HG03432 (cell line): Measurements from ENCODE around the gene BBLN.
"Not testable (repeated sequence)": the region's sequence is repeated elsewhere in the genome, so short reads cannot be mapped to it uniquely, and the experiment has no call there.

Source experiments
- ATAC-seq: cut with Tn5 transposase; IDR thresholded peaks from one replicate; pipeline ENCODE4 v1.9.1; 2021; ENCODE audit warnings: mild to moderate bottlenecking, moderate library complexity; ENCODE audit not compliant: unreplicated experiment

BBLN gene, protein sequence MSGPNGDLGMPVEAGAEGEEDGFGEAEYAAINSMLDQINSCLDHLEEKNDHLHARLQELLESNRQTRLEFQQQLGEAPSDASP

DNA sequence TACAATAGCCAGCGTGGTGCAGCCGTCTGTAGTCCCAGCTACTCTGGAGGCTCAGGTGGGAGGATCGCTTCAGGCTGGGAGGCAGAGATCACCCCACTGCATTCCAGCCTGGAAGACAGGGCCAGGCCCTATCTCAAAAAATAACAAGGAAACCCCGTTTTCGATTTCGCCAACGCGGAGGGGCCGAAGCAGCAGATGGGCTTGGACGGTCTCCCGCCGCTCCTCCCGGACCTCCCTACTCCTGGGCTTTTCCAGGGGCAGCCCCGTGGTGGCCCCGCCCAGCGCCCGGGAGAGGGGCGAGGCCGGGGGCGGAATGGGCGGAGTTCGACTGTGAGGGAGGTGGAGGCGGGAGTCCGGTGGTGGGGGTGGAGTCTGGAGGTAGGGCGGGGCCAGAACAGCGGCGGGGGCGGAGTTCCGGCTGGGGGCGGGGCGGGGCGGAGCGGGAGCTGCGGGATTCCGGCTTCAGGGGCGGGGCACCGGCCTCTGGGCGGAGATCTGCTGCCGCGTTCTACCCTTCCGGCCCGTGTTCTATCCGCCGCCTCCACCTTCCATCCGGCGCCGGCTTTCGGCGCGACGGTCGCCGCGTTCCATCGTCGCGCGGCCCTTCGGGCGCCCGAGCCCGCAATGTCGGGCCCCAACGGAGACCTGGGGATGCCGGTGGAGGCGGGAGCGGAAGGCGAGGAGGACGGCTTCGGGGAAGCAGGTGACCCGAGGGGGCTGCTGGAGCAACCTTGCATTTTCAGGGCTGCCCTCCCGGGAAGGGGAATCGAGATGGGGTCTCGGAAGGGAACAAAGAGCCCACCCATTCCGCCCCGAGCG, at the start of gene BBLN:
BBLN (plus strand) TSS at position 482 of the 819 bp plus-strand sequence; CDS start at position 625, 143 bp downstream.
- peak; percentile 79 for ATAC-seq

DNA sequence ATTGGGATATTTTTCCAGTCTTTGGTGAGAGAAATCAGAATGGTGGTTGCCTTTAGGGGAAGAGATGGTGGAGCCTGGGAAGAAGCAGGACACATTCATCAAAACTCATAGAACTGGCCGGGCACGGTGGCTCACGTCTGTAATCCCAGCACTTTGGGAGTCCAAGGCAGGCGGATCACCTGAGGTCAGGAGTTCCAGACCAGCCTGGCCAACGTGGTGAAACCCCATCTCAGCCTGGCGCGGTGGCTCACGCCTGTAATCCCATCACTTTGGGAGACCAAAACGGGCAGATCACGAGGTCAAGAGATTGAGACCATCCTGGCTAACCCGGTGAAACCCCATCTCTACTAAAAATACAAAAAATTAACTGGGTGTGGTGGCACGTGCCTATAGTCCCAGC, 48.3 kb upstream of the BBLN start:
- ATAC-seq = not testable (repeated sequence)

DNA sequence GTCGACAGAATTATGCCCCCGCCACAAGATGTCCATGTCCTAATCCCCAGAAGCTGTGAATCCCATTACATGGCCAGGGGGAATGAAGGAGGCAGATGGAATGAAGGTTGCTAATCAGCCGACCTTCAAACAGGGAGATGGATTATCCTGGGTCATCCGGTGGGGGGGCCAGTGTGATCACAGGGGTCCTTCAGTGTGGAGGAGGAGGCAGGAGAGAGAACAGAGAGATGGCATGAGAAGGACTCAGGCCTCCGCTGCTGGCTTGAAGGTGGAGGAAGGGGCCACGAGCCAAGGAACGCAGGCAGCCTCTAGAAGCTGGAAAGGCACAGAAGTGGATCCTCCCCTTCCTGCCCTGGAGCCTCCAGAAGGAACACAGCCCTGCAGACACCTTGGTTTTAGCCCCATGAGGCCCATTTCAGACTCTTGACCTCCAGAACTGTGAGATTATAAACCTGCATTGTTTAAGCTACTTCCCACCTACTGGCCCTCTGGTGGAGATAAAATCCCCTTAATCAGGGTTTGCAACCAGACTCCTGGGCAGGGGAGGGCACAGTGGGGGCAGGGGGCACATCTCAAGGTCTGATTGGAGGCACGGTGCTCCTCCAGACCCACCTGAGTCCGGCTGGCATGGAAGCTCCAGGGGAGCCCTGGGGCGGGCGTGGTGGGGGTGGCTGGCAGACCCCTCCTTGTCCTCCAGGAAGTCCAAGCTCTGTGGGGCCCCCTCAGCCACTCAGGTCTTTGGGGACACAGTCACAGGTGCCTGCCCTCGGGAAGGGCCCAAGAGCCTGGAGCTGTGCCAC, 46.3 kb upstream of the BBLN start:
- no peak for ATAC-seq

DNA sequence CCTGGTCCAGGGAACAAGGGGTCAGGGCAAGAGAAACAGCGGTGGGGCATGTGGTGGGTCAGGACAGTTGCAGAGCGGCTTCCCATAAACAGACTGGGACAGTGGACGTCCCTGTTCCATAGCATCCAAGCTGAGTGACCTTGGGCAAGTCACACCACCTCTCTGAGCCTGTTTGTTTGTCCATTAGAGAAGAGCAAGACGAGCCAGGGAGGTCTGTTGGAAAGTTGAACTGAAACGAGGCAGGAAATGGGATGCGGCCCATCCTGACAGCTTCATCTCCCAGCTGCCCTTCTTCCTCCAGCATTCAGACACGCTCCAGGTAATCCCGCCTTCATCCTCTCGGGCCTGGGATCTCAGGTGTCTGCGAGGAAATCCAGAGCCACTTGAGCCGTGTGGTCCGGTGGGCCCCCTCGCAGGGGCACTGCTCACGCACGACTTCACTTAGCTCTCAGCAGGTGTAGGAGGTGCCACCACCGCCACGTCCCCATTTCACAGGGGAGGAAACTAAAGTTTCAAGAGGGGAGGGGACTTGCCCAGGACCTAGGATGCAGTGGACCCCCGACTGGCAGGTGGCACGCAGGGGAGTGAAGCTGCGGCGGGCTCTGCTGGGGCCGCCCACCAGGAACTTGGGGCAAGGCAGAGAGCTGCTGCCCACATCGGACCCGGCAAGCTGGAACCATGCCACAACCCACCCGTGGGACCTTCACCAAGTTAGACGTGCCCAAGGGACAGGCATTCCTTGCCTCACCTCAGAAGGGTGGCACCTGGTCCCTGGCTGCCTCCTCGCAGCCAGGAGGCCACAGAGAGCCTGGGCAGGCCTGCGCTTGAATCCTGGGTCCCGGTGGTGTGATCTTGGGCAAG, 45.5 kb upstream of the BBLN start:
- no peak for ATAC-seq

DNA sequence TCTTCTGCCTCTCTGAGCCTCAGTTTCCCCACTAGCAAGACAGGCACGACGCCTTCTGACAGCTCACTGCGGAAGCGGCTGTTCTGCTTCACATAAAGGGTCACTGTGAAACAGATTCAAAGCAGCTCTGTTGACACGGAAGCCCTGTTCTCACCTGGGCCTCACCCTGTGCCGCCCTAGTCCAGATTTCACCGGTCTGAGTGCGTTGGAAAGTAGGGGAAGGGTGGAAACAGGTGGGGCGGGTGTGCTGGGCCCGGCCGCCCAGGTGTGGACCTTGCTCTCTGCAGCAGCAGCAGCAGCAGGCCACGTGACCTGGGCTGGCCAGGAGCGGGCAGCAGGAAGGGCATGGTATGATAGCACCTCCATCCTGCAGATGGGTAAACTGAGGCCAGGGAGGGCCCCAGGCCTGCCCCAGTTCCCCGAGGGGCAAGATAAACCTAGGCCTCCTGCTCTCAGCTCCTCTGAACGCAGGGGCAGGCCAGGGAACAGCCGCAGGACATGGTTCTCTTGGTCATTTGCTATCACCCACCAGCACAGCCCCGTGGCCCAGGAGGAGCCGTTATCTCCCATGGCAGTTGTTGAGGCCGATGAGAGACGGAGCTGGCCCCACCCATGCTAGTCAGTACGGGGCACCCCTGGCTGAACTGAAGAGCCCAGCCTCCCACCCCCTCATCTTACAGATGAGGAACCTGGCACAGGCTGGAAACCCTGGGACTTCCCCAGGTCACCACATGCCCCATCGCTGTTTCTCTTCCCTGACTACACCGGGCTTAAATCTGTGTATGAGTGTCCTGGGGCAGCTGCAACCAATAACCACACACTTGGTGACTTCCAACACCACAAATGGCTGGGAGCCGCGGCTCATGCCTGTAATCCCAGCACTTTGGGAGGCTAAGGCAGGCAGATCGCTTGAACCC, 44.6 kb upstream of the BBLN start:
- no peak for ATAC-seq

DNA sequence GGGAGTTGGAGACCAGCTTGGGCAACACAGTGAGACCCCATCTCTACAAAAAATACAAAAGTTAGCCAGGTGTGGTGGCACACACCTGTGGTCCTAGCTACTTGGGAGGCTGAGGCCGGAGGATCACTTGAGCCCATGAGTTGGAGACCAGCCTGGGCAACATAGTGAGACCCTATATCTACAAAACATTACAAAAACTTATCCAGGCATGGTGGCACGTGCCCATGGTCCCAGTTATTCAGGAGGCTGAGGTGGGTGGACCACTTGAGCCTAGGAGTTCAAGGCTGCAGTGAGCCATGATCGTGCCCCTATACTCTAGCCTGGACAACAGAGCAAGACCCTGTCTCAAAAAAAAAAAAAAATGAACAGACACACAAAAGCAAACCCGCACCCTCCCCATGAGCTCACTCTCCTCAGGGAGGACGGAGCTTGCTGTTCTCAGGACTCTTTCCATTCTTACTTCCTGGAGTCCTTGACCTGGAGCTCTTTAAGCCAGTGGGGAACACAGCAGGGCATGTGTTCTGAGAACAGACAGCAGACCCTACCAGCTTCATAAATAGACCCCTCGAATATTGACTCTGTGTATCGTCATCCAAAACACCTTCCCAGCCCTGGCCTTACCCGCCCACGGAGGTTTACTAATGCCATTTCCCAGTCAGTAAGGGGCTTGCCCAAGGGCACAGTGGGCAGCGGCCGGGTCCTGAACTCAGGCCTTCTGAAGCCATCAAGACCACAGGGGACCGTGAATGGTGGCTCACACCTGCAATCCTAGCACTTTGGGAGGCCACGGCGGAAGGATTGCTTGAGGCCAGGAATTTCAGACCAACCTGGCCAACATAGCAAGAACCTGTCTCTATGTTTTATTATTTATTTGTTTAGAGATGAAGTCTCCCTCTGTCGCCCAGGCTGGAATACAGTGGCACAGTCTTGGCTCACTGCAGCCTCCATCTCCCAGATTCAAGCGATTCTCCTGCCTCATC, 43.7 kb upstream of the BBLN start:
- ATAC-seq = no peak

DNA sequence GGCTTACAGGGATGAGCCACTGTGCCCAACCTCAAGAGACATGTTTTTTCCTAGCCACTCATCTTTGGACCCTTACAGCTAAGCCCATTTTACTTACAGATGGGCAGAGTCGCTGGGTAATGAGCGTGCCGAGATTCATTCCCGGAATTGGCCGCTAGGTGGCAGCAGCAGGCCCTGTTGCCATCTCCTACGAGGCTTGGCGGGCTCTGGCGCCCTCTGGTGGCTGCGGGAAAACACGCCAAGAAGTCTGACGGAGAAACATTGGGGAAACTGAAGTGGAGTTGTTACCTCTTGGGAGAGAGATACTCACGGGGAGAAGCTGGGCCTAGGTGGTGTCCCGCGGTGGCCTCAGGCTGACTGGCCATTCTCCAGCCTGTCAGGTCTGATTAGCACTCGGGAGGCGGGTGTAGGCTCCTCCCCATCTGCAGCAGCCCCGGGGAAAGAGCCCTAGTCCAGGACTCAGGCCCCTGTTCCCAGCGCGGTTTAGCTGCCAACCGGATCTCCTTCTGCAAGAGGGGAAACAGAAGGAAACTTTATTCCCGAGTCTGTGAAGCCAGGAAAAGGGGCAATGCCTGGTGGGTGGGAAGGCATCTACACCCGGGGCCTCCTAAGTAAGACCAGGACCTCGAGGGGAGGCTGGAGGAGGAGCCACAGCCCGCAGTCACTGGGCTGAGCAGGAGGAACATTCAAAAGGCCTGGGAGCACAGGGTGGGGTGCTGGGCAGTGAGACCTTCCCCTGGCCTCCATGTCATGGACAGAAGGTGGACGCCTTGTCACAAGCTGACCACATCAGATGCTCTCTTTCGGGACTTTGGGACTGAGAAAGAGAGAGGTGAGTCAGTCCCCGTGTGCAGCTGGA, 42.2 kb upstream of the BBLN start:
- no peak for ATAC-seq

DNA sequence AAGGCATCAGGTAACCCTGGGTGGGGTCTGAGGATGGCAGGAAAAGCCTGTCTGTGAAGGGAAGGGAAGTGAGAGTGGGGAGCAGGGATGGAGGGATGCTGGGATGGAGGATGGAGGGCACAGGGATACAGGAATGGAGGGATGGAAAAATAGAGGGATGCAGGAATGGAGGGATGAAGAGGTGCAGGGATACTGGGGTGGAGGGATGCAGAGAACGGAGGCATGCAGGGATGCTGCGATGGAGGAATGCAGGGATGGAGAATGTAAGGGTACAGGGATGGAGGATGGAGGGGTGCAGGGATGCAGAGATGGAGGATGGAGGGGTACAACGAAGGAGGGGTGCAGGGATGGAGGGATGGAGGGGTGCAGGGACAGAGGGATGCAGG, 41.6 kb upstream of the BBLN start:
- ATAC-seq = no peak

DNA sequence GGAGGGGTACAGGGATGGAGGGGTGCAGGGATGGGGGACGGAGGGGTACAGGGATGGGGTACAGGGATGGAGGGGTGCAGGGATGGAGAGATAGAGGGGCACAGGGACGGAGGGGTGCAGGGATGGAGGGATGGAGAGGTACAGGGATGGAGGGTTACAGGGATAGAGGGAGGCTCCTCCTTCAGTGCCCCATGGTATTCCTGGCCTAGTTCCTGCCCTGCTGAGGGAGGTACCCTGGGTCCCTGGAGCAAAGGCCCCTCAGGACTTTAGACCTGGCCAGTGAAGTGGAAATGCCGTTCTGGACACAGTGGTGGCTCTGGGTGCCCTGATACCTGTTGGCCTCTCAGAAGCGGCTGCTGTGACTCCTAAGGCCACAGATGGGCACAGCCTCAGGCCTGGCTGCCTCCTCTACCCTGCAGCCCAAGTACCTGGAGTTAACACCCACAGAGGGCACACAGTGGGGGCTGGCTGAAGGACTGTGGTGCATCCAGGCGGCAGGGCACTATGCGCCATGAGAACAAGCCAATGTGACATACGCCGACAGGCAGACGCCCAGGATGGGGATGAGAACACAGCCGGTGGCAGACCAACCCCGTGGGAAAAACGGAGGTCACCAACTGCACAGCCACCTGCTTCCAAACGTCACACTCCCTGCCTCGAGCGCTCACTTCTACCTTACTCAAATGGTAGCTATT, 40.9 kb upstream of the BBLN start:
- ATAC-seq = no peak

DNA sequence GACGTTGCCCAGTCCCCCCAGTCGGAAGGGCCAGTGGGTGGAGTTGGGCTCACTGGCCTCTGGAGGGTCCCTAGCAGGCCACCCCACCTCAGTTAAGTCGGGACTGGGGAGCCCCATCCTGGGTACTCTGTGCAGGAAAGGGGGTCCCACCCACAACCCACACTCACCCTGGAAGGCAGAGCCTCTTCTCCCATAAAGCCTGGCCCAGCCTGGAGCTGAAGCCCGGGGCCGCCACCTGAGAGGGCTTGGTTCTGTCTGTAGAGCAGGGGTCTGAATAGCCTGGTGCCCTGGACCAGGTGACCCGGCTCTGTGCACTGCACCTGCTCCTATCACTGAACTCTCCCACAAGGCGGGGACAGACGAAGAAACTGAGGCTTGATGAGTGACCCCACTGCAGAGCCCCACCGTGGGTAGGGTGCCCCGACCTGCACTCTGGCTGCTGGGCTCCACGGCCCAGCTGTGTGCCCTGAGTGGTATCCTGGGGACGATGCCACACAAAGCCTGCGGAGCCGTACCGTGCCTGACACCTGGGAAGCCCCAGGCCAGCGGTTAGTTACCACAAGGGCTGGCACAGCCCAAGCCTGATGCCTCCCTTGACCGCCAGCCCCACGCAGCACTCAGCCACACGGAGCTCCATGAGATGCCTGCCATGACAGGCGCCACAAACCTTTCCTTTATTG, 39.9 kb upstream of the BBLN start:
- no peak for ATAC-seq

DNA sequence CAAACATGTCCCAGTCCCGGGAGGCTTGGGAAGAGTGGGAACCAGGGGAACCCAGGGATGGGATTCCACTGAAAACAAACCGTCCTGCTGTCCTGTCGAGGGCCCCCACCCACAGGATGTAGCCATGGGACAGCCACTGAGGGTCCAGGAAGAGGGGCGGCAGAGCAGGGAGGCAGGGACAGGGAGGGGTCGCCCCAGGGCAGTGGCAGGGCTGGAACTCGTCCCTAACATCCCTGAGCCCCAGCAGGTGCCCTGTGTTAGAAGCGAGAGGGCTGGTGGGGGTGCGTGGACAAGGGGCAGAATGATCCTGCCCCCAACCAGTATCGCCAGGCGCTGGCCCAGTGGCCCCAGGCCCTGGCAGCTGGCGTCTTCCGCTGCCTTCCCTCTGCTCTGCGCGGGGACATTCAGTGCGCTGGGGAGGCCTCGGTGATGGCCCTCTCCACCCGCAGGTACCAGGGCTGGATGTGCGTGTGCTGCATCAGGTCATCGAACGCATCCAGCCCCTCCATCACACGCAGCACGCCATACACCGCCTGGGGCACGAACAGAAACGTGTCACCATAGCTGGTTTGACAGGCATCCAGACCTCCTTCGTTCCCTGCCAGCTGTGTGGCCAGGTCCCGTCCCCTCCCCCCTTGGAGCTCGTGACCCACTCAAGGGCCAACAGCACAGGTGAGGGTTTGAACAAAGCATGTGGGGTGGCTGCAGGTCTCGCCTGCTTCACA, 39.2 kb upstream of the BBLN start:
- no peak for ATAC-seq

DNA sequence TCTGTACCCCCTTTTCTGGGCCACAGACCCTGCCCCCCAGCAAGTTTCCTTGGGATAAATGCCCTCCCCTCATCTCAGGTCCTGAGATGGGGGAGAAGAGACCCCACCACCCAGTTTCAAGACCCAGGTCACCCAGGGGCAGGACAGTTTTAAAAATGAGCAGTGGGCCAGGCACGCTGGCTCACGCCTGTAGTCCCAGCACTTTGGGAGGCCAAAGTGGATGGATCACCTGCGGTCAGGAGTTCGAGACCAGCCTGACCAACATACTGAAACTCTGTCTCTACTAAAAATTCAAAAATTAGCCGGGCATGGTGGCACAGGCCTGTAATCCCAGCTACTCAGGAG, 38.6 kb upstream of the BBLN start:
- ATAC-seq = no peak

DNA sequence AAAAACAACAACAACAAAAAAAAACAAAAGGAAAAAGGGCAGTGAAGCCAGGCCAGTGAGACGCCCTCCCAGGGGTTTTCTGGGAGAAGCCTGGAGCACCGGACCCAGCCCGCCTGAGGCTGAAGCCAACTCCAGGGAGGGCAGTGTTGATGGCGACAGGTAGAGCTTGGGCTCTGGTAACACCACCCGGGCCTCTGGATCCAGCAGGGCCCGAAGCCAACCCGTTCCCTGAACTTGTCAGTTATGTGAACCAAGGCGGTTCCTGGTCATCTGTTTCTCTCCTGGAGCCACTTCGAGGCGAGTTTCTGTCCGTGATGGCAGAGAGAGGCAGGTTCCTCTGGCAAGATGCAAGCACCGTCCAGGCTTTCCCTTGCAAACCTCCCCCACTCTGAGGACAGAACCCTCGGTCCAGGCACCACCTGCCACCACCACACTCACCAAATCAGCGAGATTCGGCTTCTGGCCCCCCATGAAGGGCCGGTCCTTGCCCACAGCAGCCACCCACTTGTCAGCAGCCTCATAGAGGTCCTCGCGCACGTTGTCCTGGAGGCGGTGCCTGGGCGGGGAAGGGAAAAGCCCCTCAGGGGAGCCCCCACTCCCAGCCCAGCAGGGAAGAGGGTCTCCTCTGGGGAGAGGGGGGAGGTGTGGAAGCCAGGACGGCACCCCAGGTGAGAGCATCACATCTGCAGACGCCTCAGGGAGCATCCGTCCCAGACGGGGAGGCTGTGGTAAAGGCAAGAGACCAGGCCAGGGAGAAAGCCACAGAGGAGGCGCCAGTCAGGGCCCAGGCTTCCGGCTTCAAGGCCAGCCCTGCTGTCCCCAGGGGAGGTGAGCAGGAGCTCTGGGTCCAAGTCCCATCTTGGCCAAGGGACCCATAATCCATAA, 37.9 kb upstream of the BBLN start:
- ATAC-seq = no peak

DNA sequence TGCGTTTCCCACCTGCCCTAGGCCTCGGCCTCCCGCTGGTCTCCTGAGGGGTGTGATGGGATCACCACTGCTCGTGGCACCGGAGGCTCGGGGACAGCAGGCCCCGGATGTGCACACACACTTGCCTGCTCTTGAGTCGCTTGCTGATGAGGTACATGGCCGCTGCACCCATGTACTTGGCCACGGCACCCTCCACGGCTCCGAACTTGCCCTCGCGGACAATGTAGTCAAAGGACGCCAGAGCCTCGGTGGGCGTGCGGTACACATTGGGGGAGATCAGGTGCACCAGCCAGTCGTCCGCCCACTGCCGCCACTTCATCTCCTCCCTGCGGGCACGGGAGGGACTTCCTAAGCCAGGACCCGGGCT, 37.3 kb upstream of the BBLN start:
- ATAC-seq = no peak

DNA sequence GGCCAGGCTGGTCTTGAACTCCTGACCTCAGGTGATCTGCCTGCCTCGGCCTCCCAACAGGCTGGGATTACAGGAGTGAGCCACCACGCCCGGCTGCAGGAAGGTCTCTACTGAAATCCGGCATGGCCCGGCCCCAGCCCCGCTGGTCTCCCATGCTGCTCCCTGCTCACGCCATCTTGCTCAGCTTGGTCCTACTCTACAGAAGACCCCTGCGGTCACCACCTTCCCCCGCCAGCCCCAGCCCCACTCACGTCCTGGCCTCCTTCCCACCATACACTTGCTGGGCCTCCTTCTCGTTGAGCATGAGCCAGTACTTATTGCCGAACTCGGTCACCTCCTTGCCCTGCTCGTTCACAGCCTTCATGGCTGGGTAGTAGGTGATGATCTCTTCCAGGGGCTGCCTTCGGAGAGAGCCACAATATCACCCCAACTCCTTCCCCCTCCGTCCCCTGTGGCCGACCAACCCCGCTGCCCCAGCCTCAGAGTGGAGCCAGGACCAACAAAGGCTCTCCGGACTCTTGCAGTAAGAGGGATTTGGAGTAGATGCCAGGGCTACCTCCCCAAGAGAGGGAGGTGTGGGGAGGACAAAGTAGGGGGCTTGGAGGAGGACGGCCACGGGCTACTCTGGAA, 36.5 kb upstream of the BBLN start:
- no peak for ATAC-seq
